Measurements from ENCODE around the gene DRICH1.
"Not testable (repeated sequence)": the region's sequence is repeated elsewhere in the genome, so short reads cannot be mapped to it uniquely, and the experiment has no call there.

The DRICH1 gene

GRCh38 chr22:23569291-23569690, 62.8 kb downstream of the DRICH1 start:
- no peak for DNase-seq (ENCODE audit: low spot score)

GRCh38 chr22:23566705-23567475, 65.2 kb downstream of the DRICH1 start:
- no peak for DNase-seq (ENCODE audit: low spot score)

- no peak for DNase-seq (ENCODE audit: low spot score)
Measured at GRCh38 chr22:23565915-23566704, 66.0 kb downstream of the DRICH1 start.

GRCh38 chr22:23565305-23565914, 66.7 kb downstream of the DRICH1 start:
- no peak for DNase-seq (ENCODE audit: low spot score)

- no peak for DNase-seq (ENCODE audit: low spot score)
Measured at GRCh38 chr22:23564276-23564675, 67.8 kb downstream of the DRICH1 start.

GRCh38 chr22:23563111-23563510, 69.0 kb downstream of the DRICH1 start:
- DNase-seq (ENCODE audit: low spot score), result no peak

GRCh38 chr22:23562186-23562585, 69.9 kb downstream of the DRICH1 start:
- no peak for DNase-seq (ENCODE audit: low spot score)

- DNase-seq (ENCODE audit: low spot score), result not testable (repeated sequence)
Measured at GRCh38 chr22:23561025-23561510, 71.1 kb downstream of the DRICH1 start.

- DNase-seq (ENCODE audit: low spot score), result not testable (repeated sequence)
Measured at GRCh38 chr22:23560215-23560614, 71.9 kb downstream of the DRICH1 start.

Measured in putamen (tissue), 1 donor.